Measurements from ENCODE around the gene SARDH.

The SARDH gene

DNA sequence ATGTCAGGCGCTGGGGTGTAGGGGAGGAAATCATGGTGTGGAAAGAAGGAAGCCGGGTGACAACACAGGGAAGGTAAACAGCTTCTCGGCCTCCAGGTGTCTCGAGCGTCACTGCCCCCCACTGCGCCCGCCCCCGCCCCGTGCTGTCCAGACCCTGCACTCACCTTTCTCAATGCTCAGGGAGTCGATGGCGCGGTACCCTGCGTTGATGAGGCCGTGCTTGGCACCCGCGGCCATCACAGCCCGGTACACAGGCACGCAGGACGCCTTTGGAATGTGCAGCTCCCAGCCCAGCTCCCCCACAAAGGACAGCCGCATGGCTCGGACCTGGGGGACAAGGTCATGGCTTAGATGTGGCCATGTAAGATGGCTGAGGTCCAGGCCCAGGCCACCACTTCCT, 66.8 kb downstream of the SARDH start:
- no peak for DNase-seq (ENCODE audit: low read depth)
- no peak overlapping the region for H3K4me3 ChIP-seq (ENCODE audit: low read depth, low read length)
- TF ChIP-seq, protein P1, sequence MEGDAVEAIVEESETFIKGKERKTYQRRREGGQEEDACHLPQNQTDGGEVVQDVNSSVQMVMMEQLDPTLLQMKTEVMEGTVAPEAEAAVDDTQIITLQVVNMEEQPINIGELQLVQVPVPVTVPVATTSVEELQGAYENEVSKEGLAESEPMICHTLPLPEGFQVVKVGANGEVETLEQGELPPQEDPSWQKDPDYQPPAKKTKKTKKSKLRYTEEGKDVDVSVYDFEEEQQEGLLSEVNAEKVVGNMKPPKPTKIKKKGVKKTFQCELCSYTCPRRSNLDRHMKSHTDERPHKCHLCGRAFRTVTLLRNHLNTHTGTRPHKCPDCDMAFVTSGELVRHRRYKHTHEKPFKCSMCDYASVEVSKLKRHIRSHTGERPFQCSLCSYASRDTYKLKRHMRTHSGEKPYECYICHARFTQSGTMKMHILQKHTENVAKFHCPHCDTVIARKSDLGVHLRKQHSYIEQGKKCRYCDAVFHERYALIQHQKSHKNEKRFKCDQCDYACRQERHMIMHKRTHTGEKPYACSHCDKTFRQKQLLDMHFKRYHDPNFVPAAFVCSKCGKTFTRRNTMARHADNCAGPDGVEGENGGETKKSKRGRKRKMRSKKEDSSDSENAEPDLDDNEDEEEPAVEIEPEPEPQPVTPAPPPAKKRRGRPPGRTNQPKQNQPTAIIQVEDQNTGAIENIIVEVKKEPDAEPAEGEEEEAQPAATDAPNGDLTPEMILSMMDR (conservative IDR thresholded peaks at IDR 0.05; ENCODE audit: low read depth, low read length), result no peak

DNA sequence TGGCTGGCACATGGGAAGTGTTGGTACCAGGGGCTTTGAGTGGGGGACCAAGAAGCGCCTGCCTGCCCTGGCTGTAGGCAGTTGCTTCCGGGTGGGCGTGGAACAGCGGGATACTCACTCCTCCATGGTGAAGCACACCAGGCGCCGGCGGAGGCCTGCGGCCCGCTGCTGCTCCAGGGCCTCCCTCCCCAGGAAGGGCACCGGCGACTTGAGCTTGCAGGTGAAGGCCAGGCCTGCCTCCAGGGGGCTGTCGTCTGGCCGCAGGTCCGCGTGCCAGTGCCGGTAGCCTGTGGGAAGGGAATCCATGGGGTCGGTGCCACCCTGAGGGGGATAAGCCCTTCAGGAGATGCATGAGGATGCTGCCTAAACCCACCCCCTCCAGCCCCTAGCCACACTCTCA, 67.7 kb downstream of the SARDH start:
- H3K4me3 ChIP-seq (ENCODE audit: low read depth, low read length), result no peak overlapping the region
- DNase-seq (ENCODE audit: low read depth), result no peak
- TF ChIP-seq, protein P1 (conservative IDR thresholded peaks at IDR 0.05; ENCODE audit: low read depth, low read length), result no peak

GRCh38 chr9:133669182-133669801, 68.9 kb downstream of the SARDH start:
- TF ChIP-seq, protein P1 (conservative IDR thresholded peaks at IDR 0.05; ENCODE audit: low read depth, low read length), result no peak
- H3K4me3 ChIP-seq (ENCODE audit: low read depth, low read length), result no peak overlapping the region
- no peak for DNase-seq (ENCODE audit: low read depth)

DNA sequence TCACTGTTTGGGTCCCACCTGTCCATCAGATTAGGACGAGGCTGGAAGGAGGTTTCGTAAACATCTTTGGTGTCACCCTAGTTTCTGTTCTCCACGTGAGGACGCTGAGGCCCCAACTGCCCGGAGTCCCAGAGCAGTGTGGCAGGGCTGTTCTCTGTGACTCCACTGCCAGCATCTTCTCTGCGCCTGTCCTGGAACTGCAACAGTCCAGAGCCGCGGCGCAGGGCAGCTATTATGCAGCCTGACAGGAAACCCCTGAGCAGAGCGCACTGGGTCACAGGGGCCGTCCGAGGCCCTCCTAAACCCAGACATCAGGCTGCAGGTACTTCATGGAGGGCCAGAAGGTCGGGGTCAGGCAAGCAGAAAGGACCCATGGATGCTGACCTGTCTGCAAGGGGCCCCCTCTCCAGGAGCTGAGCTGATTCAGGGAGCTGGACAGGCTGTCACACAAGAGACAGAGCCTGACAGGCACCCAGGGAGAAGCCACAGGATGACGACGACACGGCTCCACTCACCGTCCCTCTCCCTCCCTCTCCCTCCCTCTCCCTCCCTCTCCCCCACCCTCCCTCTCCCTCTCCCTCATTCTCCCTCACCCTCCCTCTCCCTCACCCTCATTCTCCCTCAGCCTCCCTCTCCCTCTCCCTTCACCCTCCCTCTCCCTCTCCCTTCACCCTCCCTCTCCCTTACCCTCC, 70.2 kb downstream of the SARDH start:
- no peak overlapping the region for H3K4me3 ChIP-seq (ENCODE audit: low read depth, low read length)
- no peak for DNase-seq (ENCODE audit: low read depth)
- TF ChIP-seq, protein P1 (conservative IDR thresholded peaks at IDR 0.05; ENCODE audit: low read depth, low read length), result no peak

- TF ChIP-seq, protein P1 (conservative IDR thresholded peaks at IDR 0.05; ENCODE audit: low read depth, low read length), result no peak
- DNase-seq (ENCODE audit: low read depth), result no peak
- H3K4me3 ChIP-seq (ENCODE audit: low read depth, low read length), result no peak overlapping the region
These were observed 71.3 kb downstream of the SARDH start for GRCh38 chr9:133666845-133667244.

- TF ChIP-seq, protein P1 (conservative IDR thresholded peaks at IDR 0.05; ENCODE audit: low read depth, low read length), result no peak
- DNase-seq (ENCODE audit: low read depth), result no peak
These were observed 71.8 kb downstream of the SARDH start for GRCh38 chr9:133666387-133666786.

GRCh38 chr9:133665535-133665934, 72.6 kb downstream of the SARDH start:
- no peak for DNase-seq (ENCODE audit: low read depth)
- no peak overlapping the region for H3K4me3 ChIP-seq (ENCODE audit: low read depth, low read length)
- TF ChIP-seq, protein P1 (conservative IDR thresholded peaks at IDR 0.05; ENCODE audit: low read depth, low read length), result no peak

More at GRCh38 chr9:133666387-133666786, 71.8 kb downstream of the SARDH start:
- no peak overlapping the region for H3K4me3 ChIP-seq (ENCODE audit: low read depth, low read length)
